Hippocampal formation (tissue), 2 donors: ENCODE data around the gene PROP1.
"Not testable (repeated sequence)": the region's sequence is repeated elsewhere in the genome, so short reads cannot be mapped to it uniquely, and the experiment has no call there.

Experiments used
- DNase-seq, 2 donors: peaks; one replicate each; lab custom pipeline; 2025; lab: John Stamatoyannopoulos, UW

Gene PROP1

DNA sequence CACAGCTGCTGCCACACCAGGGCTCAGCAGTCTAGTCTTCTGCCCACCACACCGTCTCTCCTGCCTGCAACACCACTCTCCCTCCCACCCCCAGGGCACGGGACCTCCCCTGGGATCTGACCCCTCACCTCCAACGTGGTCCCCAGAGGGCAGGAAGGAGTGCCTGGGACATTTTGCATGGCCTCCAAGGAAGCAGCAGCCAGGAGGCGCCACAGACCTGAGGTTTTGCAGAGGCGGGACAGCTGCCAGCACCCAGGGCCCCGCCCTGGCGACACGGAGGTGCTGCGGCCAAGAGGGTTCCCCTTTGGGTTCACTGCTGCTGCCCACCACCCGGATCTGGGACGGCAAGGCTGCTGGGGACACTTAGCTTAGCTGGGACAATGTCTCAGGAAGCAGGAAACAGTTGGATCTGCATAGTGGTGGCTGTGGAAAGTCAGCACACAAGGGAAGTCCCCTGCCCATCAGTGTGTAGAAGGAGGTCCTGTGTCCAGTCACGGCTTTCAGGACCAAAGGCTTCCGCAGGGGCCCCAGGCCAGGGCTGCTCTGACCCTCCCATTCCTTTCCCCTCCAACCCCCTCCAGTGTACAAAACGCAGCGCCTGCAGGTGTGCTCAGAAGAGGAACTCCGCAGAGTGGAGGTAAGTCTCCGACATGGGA lies 13.8 kb downstream of the PROP1 start:
- no peak for DNase-seq

DNA sequence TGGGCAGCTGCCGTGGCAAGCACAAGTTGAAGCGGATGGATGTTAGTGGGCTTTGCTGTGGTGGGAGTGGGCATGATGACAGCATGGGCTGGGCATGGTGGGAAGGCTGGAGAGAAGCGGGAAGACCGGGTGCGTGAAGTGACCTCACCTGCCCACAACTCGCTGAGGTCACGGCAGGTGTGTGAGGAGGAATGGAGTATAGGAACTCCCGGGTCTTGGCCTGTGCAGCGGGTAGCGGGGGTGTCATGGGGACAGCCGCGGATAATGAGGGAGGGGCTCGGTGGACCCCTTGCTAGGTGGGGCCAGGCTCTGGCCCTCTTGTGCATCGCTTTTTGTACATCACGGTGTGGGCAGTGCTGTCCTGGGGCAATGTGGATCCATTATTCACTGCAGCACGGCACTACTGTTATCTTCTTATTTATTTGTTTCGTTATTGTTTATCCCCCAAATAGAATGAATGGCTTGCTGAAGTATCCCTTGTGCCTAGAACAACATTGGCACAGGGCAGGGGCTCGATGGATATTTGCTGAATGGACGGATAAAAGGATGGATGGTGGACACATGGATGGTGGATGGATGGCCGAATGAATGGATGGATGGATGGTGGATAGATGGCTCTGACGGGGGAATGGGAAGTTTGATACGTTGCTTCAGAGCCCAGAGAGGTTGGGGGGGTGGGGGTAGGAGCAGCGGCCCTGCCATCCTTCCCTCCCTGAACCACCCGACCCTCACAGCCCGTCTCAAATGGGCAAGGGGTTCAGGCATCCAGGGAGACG lies 14.6 kb downstream of the PROP1 start:
- no peak for DNase-seq

DNA sequence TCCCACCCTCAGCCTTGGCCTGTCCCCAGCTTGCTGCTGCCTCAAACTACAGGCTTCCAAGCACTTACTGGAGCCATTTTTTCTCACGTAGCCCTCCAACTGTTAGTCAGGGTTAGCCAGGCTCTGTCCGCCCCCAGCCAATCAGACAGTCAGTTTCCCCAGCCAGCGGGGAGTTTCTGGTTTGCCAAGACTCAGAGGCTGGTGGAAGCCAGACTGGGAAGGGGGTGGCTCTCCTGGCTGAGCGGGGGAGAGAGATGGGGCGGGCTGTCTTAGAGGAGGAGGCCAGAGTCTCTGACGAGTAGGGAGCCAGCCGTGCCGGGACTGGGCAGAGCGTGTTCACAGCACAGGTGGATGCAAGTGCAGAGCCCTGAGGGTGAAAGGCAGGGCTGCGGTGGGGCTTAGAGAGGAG lies 15.3 kb downstream of the PROP1 start:
- no peak for DNase-seq

DNA sequence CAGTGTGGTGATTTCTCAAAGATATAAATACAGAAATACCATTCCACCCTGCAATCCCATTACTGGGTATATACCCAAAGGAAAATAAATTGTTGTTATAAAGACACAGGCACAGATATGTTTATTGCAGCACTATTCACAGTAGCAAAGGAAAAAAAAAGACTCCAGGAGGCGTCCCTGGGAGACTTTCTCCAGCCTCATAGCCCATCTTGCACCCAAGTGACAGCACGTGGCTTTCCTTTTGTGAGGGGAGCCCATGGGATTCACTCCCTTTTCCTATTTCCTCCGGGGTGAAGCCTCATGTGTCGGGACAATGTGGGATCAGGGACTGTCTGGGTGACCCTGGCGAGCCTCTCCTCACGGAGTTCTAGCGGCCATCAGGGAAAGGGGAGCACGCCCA lies 18.4 kb downstream of the PROP1 start:
- DNase-seq = not testable (repeated sequence)

DNA sequence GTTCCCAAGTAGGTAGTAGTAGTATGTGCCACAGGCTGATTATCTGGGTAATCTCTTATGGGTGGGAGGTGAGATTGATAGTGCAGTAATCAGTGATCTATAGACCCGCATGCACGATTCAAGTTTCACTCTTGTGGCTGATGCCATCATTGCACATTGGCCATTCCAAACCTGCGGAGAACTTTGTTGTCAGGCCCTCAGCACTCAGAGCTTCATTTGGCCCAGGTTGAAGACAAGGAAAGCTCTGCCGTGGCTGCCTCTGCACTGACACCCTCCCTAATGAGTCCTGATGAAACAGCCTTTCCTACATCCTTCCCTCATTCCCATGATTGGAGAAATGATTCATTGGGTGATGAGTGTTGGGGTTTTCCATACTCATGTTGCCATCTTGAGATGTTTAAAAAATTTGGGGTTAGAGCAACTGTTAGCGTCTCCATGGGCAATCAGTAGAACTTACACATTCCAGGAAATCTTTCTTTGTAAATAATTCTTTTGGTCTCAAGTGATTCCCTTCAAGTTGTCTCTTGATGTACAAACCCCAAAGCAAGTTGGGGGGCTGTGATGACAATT lies 22.9 kb downstream of the PROP1 start:
- no peak for DNase-seq

DNA sequence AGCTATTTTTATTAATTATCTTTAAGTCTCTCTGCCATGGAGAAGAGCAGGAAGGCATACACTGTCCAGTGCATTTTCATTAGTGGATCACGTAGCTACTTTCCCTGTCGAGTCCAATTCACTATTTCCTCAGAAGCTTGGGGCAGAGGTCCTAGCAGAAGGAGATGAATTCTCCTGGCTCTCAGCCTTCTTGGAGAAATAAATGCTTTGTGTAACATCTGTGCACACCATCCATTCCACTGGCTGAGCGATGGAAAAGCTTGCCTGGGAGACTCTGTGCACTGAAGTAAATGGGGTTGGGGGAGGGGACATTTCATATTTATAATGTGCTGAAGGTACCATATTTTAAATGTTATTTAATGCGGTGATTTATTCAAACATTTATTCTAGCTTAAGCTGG lies 23.4 kb downstream of the PROP1 start:
- DNase-seq = no peak

DNA sequence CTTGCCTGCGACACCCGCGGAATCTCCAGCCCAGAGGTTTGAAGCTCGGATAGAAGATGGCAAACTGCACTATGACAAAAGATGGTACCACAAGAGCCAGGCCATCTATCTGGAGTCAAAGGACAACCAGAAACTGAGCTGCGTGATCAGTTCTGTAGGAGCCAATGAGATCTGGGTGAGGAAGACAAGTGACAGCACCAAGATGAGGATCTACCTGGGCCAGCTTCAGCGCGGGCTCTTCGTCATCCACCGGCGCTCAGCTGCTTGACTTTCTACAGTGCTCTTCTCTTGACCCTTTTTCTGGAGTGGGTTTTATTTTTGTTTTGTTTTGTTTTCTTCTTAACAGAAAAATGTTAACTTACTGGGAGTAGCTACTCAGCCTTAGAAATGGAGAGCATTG lies 24.0 kb downstream of the PROP1 start:
- not testable (repeated sequence) for DNase-seq

DNA sequence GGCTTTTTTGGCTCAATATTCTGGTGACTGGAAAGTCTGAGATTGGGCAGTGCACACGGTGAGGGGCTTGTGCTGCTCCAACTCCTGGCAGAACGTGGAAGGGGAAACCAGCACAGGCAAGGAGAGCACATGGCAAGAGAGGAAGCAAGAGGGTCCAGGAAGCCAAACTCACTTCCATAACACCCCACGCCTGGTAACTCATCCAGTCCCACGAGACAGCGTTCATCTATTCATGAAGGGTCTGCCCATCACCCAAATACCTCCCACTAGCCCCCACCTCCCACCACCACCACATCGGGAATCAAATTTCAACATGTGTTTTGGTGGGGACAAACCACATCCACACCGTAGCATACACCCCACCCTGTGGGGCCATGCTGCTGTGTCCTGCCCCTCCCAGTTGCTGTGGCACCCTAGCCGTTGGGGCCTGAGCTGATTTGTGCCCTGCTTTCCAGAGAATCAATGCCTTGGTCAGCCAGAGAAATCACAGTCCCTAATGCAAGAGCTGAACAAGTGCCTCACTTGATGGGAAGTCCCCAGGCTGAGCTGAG lies 27.3 kb downstream of the PROP1 start:
- no peak for DNase-seq

DNA sequence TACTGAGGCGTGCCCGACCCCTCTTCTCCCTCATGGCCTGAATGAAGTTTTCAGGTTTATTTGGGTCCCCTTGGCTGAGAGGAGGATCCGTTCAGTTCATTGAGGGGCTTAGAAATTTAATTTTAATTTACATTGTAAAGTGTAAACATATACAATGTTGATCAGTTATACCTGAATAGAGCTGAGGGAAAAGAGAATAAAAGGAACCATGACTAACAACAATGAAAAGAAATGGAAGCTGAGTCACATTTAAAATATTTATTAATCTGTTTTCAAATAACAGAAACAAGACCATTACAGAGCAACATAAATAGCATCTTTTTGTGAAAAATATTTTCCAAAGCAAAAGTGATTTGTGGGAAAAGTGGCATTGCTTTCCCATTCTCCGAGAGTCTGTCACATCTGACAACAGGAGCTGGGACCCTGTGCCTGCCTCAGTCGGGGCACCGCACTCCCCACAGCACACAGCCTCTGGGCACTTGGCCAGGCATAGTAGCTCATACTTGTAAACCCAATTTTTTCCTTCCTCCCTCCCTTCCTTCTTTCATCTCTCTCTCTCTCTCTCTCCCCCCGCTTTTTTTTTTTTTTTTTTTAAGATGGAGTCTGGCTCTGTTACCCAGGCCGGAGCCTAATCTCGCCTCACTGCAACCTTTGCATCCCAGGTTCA lies 28.7 kb downstream of the PROP1 start:
- DNase-seq = no peak

DNA sequence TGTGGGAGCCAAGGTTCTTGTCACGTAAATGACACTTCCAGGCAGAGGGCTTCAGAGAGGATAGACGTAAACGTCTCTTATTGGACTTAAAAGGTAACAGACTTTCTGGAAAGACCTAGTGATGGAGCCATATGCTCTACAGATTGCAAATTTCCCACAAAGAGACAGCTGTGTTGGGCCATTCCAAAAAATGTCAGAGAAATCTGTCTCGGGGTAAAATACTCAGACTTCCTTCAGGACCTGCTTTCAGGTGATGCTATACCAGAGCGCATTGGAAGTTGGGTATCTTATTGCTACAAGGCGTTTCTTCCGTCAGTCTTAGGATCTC lies 29.2 kb downstream of the PROP1 start:
- no peak for DNase-seq

DNA sequence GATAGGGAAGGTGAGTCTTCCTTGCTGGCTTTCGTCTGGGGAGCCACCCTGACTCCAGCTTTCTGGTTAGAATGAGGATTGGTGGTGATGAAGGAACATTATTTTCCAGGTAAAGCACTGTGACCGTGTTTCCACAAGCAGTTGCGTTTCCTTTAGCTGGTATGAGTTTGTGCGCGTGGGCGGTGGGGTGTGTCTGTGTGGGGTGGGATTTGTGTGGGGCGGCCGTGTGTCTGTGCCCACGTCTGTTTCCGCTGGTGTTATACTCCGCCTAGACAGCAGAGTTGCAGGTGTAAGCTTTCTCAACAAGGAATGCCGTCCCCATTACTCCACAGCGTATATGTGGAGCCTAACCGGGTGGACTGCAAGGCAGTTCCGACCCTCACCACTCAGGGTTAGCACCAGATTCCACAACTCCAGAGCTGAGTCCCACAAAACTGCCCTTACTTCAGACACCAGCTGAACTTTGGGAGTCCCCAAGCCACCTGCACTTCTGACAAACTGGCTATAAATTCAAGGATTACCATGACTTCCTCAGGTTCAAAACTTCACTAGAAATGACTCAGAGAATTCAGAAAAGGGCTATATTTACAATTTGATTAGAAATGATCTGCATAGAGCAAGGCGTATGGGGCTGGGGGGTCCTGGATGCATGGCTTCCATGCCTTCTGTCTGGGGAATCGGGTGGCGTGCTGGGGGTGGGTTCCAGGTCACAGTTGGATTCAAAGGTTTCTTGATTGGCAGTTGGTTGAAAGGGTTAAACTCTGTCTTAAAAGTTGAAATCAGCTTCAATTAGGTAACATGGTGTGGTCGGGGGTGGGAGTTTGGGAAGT lies 29.8 kb downstream of the PROP1 start:
- no peak for DNase-seq

DNA sequence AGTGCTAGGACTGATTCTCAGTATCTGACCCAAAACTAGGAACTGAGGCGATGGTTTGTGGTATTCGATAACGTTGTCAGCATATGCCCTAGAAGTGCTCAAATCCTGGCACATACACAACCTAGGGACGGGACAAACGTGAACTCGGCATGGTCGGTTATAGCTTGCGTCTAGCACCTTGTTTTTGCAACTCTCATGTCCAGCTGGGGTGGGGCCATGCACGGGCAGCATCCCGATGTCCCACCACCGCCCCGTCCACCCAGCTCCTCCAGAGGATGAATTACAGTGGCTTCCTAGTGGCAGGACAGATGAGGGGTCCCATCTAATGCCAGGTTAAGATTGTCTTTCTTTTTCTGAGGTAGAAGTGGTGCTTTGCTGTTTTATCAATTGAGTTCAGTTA lies 31.6 kb downstream of the PROP1 start:
- DNase-seq = no peak

DNA sequence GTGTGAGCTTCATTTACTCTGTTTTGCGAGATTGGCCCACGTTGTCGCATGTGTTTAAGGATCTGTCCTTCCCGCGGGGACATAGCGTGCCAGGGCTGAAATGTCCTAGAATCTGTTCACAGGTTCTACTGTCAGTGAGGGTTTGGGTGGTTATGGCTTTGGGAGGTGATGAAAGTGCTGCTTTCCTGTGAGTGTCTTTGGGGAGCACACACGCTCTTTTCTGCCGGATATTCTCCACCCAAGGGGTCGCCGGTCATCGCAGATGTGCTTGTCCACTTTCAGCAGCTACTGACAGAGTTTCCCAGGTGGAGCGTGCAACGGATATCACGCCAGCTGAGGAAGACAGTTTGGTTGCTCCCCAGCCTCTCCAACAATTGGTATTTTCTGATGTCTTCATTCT lies 32.1 kb downstream of the PROP1 start:
- no peak for DNase-seq

DNA sequence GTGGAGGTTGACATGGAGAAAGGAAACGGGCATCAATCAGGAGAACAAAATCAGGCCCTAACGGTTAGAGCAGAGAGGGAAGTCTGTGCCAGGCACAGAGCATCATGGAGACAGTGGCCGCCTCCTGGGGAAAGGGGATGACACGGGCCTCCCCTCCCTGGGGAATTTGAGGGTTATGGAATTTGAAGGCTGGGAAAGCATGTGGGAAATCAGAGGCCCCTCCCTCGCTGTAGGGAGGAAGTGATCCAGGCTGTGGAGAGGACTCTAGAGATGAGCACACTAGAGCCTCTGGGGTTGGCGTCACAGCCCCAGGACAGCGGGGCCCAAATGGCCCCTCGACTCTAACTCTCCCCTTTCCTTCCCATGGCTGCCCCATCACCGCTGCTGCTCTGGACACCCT lies 36.7 kb downstream of the PROP1 start:
- no peak for DNase-seq

DNA sequence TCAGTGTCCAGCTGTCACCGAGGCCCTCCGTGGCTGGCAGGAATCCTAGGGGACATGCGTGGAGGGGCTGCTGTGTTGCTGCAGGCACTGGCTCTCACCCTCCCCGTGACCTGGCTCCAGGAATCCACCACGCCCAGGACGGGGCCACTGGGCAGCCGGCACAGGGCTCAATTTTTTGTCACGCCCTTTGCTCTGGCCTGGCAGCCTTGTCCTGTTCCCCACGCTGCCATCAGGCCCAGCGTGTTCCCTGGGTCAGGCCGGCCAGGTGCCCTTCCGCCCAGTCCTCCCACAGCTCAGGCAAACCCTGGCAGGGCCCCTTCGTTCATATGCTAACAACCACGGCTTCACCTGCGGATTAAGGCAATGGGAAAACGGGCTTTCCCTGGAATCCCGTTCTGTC lies 37.3 kb downstream of the PROP1 start:
- no peak for DNase-seq

DNA sequence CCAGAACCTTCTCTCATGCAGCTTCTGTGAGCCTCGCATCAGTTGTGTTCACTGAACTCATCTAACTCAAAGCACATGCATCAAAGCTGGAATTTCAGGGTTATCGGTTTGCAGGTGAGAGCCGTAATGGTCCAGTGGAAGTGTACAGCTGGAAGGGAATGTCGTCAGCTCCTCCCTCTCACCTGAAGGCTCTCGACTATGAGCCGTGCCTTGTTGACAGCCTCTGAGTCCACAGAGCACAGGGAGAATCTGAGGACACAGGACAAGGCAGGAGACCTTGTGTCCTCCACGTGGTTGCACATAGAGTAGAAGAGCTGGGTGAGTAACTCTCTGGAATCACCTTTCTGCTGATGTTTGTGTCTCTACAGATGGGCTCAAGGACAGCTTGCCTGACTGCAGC lies 38.8 kb downstream of the PROP1 start:
- DNase-seq = no peak

DNA sequence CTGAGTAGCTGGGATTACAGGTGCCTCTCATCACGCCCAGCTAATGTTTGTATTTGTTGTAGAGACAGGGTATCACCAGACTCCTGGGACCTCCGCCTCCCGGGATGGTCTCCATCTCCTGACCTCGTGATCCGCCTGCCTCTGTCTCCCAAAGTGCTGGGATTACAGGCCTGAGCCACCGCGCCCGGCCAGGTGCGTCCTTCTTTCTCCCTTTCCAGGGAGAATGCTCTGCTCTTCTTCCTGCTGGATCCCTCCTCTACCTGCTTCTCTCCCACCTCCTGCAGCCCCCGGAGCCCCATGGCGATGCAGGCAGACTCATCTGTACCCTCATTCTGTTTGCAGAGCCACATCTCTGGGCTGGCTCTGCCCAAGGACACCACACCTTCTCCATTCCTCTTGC lies 42.9 kb downstream of the PROP1 start:
- DNase-seq = not testable (repeated sequence)

DNA sequence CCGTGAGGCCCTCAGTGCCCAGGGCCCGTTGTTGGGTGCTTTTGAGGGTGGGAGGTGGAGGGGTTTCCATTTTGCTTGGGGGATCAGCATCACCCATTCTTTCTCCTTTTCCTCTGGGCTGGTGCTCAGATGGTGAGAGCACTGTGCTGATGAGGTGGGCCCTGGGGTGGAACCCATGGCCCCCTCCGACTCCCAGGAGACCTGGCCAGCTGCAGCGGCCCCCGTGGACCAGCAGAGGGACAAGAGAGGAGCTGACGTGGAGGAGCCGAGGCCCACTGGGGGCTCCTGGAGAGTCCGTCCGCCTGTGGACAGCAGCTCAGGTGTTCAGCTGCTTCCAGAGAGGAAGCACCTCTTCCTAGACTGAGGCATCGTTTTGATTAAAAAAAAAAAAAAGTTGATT lies 46.4 kb downstream of the PROP1 start:
- DNase-seq = not testable (repeated sequence)

DNA sequence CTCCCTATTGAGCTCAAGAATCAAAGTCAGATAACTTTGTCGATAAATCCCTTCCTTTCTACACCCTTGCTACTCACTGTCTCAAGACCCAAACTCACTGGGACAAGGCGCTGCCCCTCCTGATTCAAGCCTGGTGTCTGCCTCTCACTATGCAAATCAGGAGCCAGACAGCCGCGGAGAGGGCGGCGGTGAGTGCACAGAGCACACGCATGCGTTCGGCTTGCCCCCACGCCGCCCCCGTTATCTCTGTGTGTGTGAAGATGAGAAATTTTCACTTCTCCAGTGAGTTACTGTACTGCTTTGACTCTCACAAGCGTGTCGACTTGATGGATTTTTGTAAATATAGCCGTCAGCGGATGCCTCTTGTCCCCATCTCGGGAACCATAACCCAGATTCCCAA lies 47.0 kb downstream of the PROP1 start:
- not testable (repeated sequence) for DNase-seq

DNA sequence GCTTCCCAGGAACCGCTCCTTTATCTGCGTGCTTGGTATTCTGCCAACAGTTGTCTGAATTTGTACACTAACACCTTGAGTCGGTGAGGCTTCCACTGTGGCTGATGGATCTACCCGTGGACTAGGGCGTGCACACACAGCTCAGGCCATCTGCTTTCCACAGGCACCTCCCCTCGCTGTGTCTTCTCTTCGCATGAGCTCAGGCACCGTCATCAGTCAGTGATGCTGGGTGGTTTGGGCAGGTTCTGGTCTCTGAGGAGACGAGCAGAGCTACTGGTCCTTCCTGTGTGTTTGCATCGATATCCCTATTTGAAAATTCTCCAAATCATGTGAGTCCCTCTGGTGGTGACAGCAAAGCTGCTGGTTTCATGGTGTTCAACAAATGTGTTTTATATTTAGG lies 48.1 kb downstream of the PROP1 start:
- not testable (repeated sequence) for DNase-seq

DNA sequence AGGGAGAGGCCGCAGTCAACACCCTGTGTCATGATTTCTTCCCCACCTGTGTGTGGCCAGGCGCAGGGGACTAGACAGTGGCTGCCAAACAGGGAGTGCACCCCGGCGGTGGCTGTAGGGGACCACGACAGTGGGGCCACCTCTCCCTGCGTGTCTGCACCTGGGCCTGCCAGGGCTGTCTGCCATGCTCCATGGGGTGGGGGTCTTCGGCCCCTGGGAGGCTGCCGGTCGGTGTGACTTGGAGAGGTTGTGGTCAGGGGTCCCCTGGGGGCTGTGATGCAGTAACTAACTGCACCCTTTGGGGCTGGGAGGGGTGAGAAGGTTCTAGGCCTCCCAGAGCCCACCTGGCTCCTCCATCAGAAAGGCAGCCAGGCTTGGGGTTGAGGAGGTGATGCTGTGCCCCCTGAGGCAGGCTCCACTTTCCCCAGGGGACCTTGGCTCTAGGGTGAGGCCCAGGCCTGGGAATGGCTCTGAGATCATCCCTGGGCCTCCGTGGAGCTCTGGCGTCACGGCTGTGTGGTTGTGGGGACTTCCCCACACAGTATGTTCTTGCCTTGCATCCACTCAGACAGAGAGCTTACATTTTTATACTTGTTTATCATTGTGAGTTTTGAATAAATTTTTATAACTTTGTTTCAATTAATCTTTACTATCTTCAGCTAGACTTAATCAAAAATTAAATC lies 50.3 kb downstream of the PROP1 start:
- DNase-seq = not testable (repeated sequence)
